HCT116 (cell line): ENCODE results near the gene VAMP2. TPM values are rescaled to one million over a fixed set of nuclear protein-coding genes. Genes with fewer than 3 reads are reported as not detected.
A peak's percentile ranks its signal among the peaks of the same experiment; 100 is the strongest.

Experiments used
- ATAC-seq: fragments of 200-7000 bp; cut with Tn5 transposase; 2 replicates; pipeline ENCODE4 v1.9.1; 2020; ENCODE audit warnings: mild to moderate bottlenecking, moderate library complexity
- BruUV-seq: library from RNA; stranded (reverse); fragments of 400-500 nt; replicated peaks from 2 replicates; lab custom pipeline; 2021; lab: Mats Ljungman, UMichigan
- CTCF ChIA-PET: fragments of 300-600 bp; sonication (Branson Sonifier 250); formaldehyde crosslinking; loops from one replicate; lab custom pipeline; 2021; ENCODE audit warnings: antibody characterized with exemption; lab: Charles Lee
- POLR2A ChIA-PET: fragments of 300-600, 350-600 bp; sonication (Branson Sonifier 250); formaldehyde crosslinking; loops from one replicate; lab custom pipeline; 2021; ENCODE audit warnings: antibody characterized with exemption; lab: Charles Lee
- RAD21 ChIA-PET, 2 experiments: fragments of 300-600 bp; sonication (Branson Sonifier 250); formaldehyde crosslinking; loops; one replicate each; lab custom pipeline; 2023; ENCODE audit warnings: low total read pairs in 2 of 2; ENCODE audit not compliant: uncharacterized antibody in 2 of 2, unreplicated experiment in 2 of 2, low non-redundant PET in 1 of 2; lab: Charles Lee
- DNase-seq: peaks from one replicate; pipeline ENCODE4 v3.0.0-alpha.2; 2010; ENCODE audit warnings: low read depth, low spot score
- H2AFZ ChIP-seq: fragments of 200-600 bp; shearing (Covaris generic), sonication (generic); 2 replicates; pipeline ENCODE4 v1.6.1; 2017; ENCODE audit warnings: low read depth, mixed run types, mixed read lengths, antibody characterized with exemption, low read length; ENCODE audit not compliant: poor library complexity, severe bottlenecking
- H3K27ac ChIP-seq: 2 replicates; pipeline ENCODE4 v1.5.1; 2012; ENCODE audit warnings: low read depth, low read length
- H3K27me3 ChIP-seq: fragments of 200-600 bp; sonication (generic); 2 replicates; pipeline ENCODE4 v1.6.1; 2016; ENCODE audit warnings: mixed run types, low read length, mixed read lengths; ENCODE audit not compliant: insufficient read depth
- H3K36me3 ChIP-seq, 2 experiments: fragments of 200-500 bp in 1 of 2; fragments of 200-600 bp in 1 of 2; sonication (Bioruptor generic) in 1 of 2; sonication (generic) in 1 of 2; 2 replicates each; pipeline versions ENCODE4 v1.5.1 to v1.6.1; 2014 to 2016; ENCODE audit warnings: low read length in 2 of 2, inconsistent platforms in 1 of 2, mixed read lengths in 1 of 2, mixed run types in 1 of 2; ENCODE audit not compliant: insufficient read depth in 2 of 2, control insufficient read depth in 1 of 2
- H3K4me1 ChIP-seq, 2 experiments: fragments of 200-600 bp in 1 of 2; sonication (generic) in 1 of 2; 2 replicates each; pipeline versions ENCODE4 v1.5.1 to v1.6.1; 2012 to 2017; ENCODE audit warnings: low read length in 2 of 2, inconsistent platforms in 1 of 2, mild to moderate bottlenecking in 1 of 2, mixed read lengths in 1 of 2, mixed run types in 1 of 2, moderate library complexity in 1 of 2; ENCODE audit not compliant: insufficient read depth in 2 of 2, control insufficient read depth in 1 of 2
- H3K4me2 ChIP-seq: fragments of 200-600 bp; sonication (generic); 2 replicates; pipeline ENCODE4 v1.6.1; 2017; ENCODE audit warnings: mixed run types, low read length, mixed read lengths
- H3K4me3 ChIP-seq, 2 experiments: fragments of 200-600 bp in 1 of 2; sonication (generic) in 1 of 2; replicated peaks in 1 of 2; 2 replicates each; pipeline ENCODE4 v1.5.1; 2011 to 2016; ENCODE audit warnings: low read length in 2 of 2, control low read depth in 1 of 2, low read depth in 1 of 2, mild to moderate bottlenecking in 1 of 2, mixed read lengths in 1 of 2, mixed run types in 1 of 2
- H3K79me2 ChIP-seq: fragments of 200-600 bp; sonication (generic); 2 replicates; pipeline ENCODE4 v1.6.1; 2017; ENCODE audit warnings: mild to moderate bottlenecking, mixed run types, low read length, moderate library complexity, mixed read lengths; ENCODE audit not compliant: insufficient read depth
- H3K9ac ChIP-seq: fragments of 200-600 bp; sonication (generic); 2 replicates; pipeline ENCODE4 v1.6.1; 2016; ENCODE audit warnings: low read length, mixed read lengths
- H3K9me2 ChIP-seq: fragments of 200-600 bp; sonication (generic), shearing (Covaris generic); 2 replicates; pipeline ENCODE4 v1.6.1; 2017; ENCODE audit warnings: mixed run types, mild to moderate bottlenecking, moderate library complexity; ENCODE audit not compliant: insufficient read depth
- H3K9me3 ChIP-seq, 2 experiments: fragments of 200-500 bp in 1 of 2; fragments of 200-600 bp in 1 of 2; sonication (Bioruptor generic) in 1 of 2; sonication (generic) in 1 of 2; 2 replicates each; pipeline ENCODE4 v1.6.1; 2014 to 2017; ENCODE audit warnings: low read length in 2 of 2, mixed read lengths in 2 of 2, inconsistent platforms in 1 of 2, low read depth in 1 of 2, mild to moderate bottlenecking in 1 of 2, mixed run types in 1 of 2, moderate library complexity in 1 of 2; ENCODE audit not compliant: control insufficient read depth in 1 of 2, insufficient read depth in 1 of 2
- H4K20me1 ChIP-seq: fragments of 200-600 bp; sonication (generic), shearing (Covaris generic); 2 replicates; pipeline ENCODE4 v1.6.1; 2017; ENCODE audit warnings: mixed run types, mild to moderate bottlenecking, moderate library complexity; ENCODE audit not compliant: insufficient read depth
- ATF3 ChIP-seq: IDR thresholded peaks from 2 replicates; pipeline ENCODE4 v1.6.1; 2012
- CBX3 ChIP-seq: IDR thresholded peaks from 2 replicates; pipeline ENCODE4 v1.6.1; 2012; ENCODE audit warnings: low read depth
- CEBPB ChIP-seq: IDR thresholded peaks from 2 replicates; pipeline ENCODE4 v1.6.1; 2012; ENCODE audit warnings: low read depth
- CTCF ChIP-seq, 3 experiments: fragments of 200-600 bp in 1 of 3; sonication (generic) in 1 of 3; IDR thresholded peaks in 2 of 3; conservative IDR thresholded peaks in 1 of 3; 2 replicates each; pipeline ENCODE4 v1.5.1; 2012 to 2017; ENCODE audit warnings: low read depth in 2 of 3, low read length in 2 of 3, antibody characterized with exemption in 1 of 3, borderline replicate concordance in 1 of 3, control low read depth in 1 of 3, mild to moderate bottlenecking in 1 of 3, mixed read lengths in 1 of 3, mixed run types in 1 of 3, moderate library complexity in 1 of 3; ENCODE audit not compliant: insufficient read depth in 1 of 3
- EGR1 ChIP-seq: IDR thresholded peaks from 2 replicates; pipeline ENCODE4 v1.6.1; 2012; ENCODE audit warnings: low read depth
- ELF1 ChIP-seq: IDR thresholded peaks from 2 replicates; pipeline ENCODE4 v1.6.1; 2012; ENCODE audit warnings: low read depth, borderline replicate concordance
- EZH2 ChIP-seq: fragments of 200-600 bp; sonication (generic); IDR thresholded peaks from 2 replicates; pipeline ENCODE4 v1.6.1; 2017; ENCODE audit warnings: antibody characterized with exemption, mixed run types
- EZH2phosphoT487 ChIP-seq: fragments of 200-600 bp; IDR thresholded peaks from 2 replicates; pipeline ENCODE4 v1.6.1; 2018; ENCODE audit warnings: antibody characterized with exemption, borderline replicate concordance
- FOSL1 ChIP-seq: IDR thresholded peaks from 2 replicates; pipeline ENCODE4 v1.6.1; 2012; ENCODE audit warnings: low read depth
- JUND ChIP-seq: IDR thresholded peaks from 2 replicates; pipeline ENCODE4 v1.6.1; 2012
- MAX ChIP-seq: IDR thresholded peaks from 2 replicates; pipeline ENCODE4 v1.6.1; 2012
- POLR2A ChIP-seq: IDR thresholded peaks from 2 replicates; pipeline ENCODE4 v1.7.0; 2011; ENCODE audit warnings: borderline replicate concordance; ENCODE audit not compliant: insufficient read depth, insufficient read length; ENCODE audit errors: extremely low read depth
- POLR2AphosphoS5 ChIP-seq: IDR thresholded peaks from 2 replicates; pipeline ENCODE4 v1.6.1; 2011; ENCODE audit warnings: mild to moderate bottlenecking, low read depth, low read length, moderate library complexity
- RAD21 ChIP-seq: IDR thresholded peaks from 2 replicates; pipeline ENCODE4 v1.6.1; 2012; ENCODE audit warnings: low read depth, mild to moderate bottlenecking
- SIN3A ChIP-seq: IDR thresholded peaks from 2 replicates; pipeline ENCODE4 v1.6.1; 2012; ENCODE audit warnings: low read depth
- SP1 ChIP-seq: IDR thresholded peaks from 2 replicates; pipeline ENCODE4 v1.6.1; 2012; ENCODE audit warnings: low read depth
- YY1 ChIP-seq: IDR thresholded peaks from 2 replicates; pipeline ENCODE4 v1.6.1; 2011; ENCODE audit warnings: low read length, low read depth, moderate library complexity, mild to moderate bottlenecking; ENCODE audit not compliant: insufficient replicate concordance; ENCODE audit errors: extremely low read depth
- ZBTB33 ChIP-seq: IDR thresholded peaks from 2 replicates; pipeline ENCODE4 v1.6.1; 2011; ENCODE audit warnings: mild to moderate bottlenecking, low read length, moderate library complexity; ENCODE audit not compliant: insufficient replicate concordance; ENCODE audit errors: extremely low read depth
- ZFX ChIP-seq: fragments of 450-650 bp; IDR thresholded peaks from 2 replicates; pipeline ENCODE4 v1.6.1; 2017
- ZNF274 ChIP-seq: fragments of 200-500 bp; sonication (Bioruptor generic); IDR thresholded peaks from 2 replicates; pipeline ENCODE4 v1.6.1; 2014; ENCODE audit warnings: mild to moderate bottlenecking, low read depth, low read length, inconsistent platforms
- intact Hi-C: fragments of 100-400 bp; cut with micrococcal nuclease; formaldehyde crosslinking; loops from 2 replicates; pipeline ENCODE4 v1.10.0; 2022
- total RNA-seq: library from RNA; stranded (reverse); gene quantifications from one replicate; pipeline ENCODE4 v1.2.1, GENCODE V29; 2021; ENCODE audit not compliant: unreplicated experiment

VAMP2 gene
- total RNA-seq, 1 experiment from 2014 or later = 35.9 TPM

- intact Hi-C loops = loop anchor here (1.0 to 5.0 kb wide), 5 partner anchors 13 to 83 kb away; partner anchors contain the start of gene PER1
- Histone ChIP-seq H4K20me1 (0 out of 2 replicates have a peak, but pooled peaks cover 6% of the 10 kb centered on the region), H2AFZ (no peak overlapping the region), H3K9me3 (no peaks in the 10 kb centered on the region), H3K4me2 (peak overlapping the region; percentile 77), H3K27me3 (no peaks in the 10 kb centered on the region), H3K79me2 (no peaks in the 10 kb centered on the region), H3K4me1 (peaks cover 30 to 61% of the 10 kb centered on the region in 2 experiments), H3K36me3 (peaks cover 7 to 24% of the 10 kb centered on the region in 2 experiments), H3K9me2 (no peaks in the 10 kb centered on the region), H3K27ac (peak overlapping the region; percentile 63), H3K9ac (peak overlapping the region; percentile 66), H3K4me3 (peak overlapping the region; percentile 14 to 48; a peak in 3 of 4 replicates)
- DNase-seq (peak; percentile 95), ATAC-seq (peak; percentile 89)
- POLR2A ChIA-PET = interaction anchor here (1.1 to 3.7 kb wide), 6 partner anchors 8 to 83 kb away, joined by 3 to 25 read pairs (median 4); partner anchors contain the start of gene PER1
- BruUV-seq = no TSS peak
- RAD21 ChIA-PET = interaction anchor here in 1 of 2 experiments (1.1 kb wide), 1 partner anchor 84 kb away, joined by 4 read pairs; no protein-coding TSS in a partner anchor
- TF ChIP-seq YY1 (peak; percentile 29), CTCF (IDR thresholded peaks at IDR 0.05 in 2 of 3, conservative IDR thresholded peaks at IDR 0.05 in 1 of 3; ENCODE audit: borderline replicate concordance in 1 of 3, insufficient read depth in 1 of 3, low read depth in 2 of 3, low read length in 2 of 3) (peak; percentile 86 to 87 (median 87)), ATF3 (peak; percentile 96), MAX (peak; percentile 93), EZH2phosphoT487 (no peak), POLR2A (no peak), EGR1 (0 out of 2 replicates have a peak, but pooled peaks have one; percentile 22), SP1 (peak; percentile 47; the same call in 1 of the 2 replicates), CEBPB (no peak), CBX3 (peak; percentile 82), RAD21 (peak; percentile 88), JUND (peak; percentile 14), POLR2AphosphoS5 (peak; percentile 64), ELF1 (no peak; the same call in 1 of the 2 replicates), SIN3A (peak; percentile 77; the same call in 1 of the 2 replicates), ZFX (no peak), ZNF274 (no peak), ZBTB33 (peak; percentile 27), EZH2 (no peak), FOSL1 (no peak)
- CTCF ChIA-PET = interaction anchor here (1.1 to 2.8 kb wide), 6 partner anchors 12 to 65 kb away, joined by 3 to 13 read pairs (median 4); partner anchors contain the start of gene BORCS6
These were observed 23.9 kb downstream of the VAMP2 start for GRCh38 chr17:8138672-8139371.
